ENCODE measurements around the gene ABR.

DNA sequence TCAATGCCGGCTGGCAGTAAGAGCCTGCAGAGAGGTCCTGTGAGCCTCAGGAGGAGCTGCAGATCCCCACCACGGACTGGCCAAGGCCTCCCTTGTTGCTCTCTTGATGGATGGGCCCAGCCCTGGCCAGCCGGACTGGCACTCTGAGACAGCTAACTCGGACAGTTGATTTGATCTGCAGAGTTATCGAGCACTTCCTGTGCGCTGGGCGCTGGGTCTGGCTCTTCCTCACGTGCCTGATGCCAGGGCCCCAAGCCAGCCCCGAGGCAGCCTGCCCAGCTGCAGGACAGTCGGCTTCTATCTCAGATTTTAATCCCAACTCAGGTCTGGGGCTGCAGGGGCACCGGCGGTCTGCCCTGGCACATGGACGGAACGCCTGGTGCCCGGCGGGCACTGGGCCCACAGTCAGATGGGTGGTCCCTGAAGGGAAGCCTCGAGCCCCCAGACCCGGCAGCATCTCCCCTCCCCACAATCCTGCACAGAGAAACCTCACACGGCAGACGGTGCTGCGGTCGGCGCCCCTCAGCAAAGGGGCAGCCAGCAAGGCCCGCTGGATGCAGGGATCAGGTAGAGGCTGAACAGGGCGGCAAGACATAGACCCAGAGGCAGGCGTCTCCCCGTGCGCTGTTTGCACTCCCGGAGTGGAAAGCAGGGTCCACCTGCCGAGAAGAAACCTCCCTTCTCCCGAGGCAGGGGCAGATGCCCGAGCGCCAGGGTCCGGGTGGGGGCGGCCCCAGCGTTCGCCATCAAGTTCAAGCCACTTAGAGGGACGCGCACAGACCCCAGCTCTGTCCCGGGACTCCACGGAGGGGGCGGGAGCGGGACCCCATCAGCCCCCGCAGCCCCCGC, 148.9 kb downstream of the ABR start:
- TF ChIP-seq, protein P1, sequence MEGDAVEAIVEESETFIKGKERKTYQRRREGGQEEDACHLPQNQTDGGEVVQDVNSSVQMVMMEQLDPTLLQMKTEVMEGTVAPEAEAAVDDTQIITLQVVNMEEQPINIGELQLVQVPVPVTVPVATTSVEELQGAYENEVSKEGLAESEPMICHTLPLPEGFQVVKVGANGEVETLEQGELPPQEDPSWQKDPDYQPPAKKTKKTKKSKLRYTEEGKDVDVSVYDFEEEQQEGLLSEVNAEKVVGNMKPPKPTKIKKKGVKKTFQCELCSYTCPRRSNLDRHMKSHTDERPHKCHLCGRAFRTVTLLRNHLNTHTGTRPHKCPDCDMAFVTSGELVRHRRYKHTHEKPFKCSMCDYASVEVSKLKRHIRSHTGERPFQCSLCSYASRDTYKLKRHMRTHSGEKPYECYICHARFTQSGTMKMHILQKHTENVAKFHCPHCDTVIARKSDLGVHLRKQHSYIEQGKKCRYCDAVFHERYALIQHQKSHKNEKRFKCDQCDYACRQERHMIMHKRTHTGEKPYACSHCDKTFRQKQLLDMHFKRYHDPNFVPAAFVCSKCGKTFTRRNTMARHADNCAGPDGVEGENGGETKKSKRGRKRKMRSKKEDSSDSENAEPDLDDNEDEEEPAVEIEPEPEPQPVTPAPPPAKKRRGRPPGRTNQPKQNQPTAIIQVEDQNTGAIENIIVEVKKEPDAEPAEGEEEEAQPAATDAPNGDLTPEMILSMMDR (IDR thresholded peaks at IDR 0.05; ENCODE audit: insufficient read depth, low read depth, low read length): no peak
- TF ChIP-seq EZH2 (IDR thresholded peaks at IDR 0.05; ENCODE audit: insufficient read depth, low read length): no peak

Data from astrocyte (in vitro differentiated cells and primary cell).